OCI-LY7 (cell line): Measurements from ENCODE around the gene UGCG.

Experiments
- EZH2phosphoT487 ChIP-seq: fragments of 200-600 bp; sonication (generic); IDR thresholded peaks from 2 replicates; pipeline ENCODE4 v1.6.1; 2018; ENCODE audit warnings: low read depth, borderline replicate concordance, mild to moderate bottlenecking, mixed run types, antibody characterized with exemption, low read length, moderate library complexity, mixed read lengths
- TF ChIP-seq, protein P1 (sequence below): fragments of 200-600 bp; sonication (generic); conservative IDR thresholded peaks from 2 replicates; pipeline ENCODE4 v1.5.1; 2014; ENCODE audit warnings: mild to moderate bottlenecking, antibody characterized with exemption, low read length, moderate library complexity, mixed read lengths

DNA sequence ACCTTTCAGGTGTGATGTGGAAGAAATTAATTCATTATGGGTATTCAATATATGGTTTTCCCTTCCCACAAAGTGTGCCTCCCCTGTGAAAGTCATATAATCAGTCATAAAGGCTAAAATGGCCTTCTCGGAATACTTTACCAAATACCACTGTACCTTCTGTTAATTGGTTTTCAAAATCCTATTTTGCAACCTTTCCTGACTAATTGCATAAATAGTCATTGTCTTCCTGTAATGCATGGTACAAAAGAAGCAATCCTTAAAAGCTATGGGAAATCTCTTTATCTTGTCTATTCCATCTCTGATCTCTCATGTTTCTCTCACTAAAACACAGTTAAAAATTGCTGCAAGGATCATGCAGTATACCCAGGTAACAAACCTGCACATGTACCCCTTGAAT, 44.3 kb upstream of the UGCG start:
- TF ChIP-seq, protein P1, sequence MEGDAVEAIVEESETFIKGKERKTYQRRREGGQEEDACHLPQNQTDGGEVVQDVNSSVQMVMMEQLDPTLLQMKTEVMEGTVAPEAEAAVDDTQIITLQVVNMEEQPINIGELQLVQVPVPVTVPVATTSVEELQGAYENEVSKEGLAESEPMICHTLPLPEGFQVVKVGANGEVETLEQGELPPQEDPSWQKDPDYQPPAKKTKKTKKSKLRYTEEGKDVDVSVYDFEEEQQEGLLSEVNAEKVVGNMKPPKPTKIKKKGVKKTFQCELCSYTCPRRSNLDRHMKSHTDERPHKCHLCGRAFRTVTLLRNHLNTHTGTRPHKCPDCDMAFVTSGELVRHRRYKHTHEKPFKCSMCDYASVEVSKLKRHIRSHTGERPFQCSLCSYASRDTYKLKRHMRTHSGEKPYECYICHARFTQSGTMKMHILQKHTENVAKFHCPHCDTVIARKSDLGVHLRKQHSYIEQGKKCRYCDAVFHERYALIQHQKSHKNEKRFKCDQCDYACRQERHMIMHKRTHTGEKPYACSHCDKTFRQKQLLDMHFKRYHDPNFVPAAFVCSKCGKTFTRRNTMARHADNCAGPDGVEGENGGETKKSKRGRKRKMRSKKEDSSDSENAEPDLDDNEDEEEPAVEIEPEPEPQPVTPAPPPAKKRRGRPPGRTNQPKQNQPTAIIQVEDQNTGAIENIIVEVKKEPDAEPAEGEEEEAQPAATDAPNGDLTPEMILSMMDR, result no peak
- TF ChIP-seq EZH2phosphoT487, result no peak
